Stimulated activated CD8-positive, alpha-beta memory T cell treated with anti-CD3 and anti-CD28 coated beads, Interleukin-15, amount 100 ng/mL, for 48 hours (primary cell): Measurements from ENCODE around the gene MBTPS2.
"Not testable (repeated sequence)": the region's sequence is repeated elsewhere in the genome, so short reads cannot be mapped to it uniquely, and the experiment has no call there.

Source experiments
- DNase-seq, 2 donors: peaks; one replicate each; pipeline ENCODE4 v3.0.0-alpha.2; 2020; ENCODE audit warnings: low read depth in 2 of 2

The MBTPS2 gene

DNA sequence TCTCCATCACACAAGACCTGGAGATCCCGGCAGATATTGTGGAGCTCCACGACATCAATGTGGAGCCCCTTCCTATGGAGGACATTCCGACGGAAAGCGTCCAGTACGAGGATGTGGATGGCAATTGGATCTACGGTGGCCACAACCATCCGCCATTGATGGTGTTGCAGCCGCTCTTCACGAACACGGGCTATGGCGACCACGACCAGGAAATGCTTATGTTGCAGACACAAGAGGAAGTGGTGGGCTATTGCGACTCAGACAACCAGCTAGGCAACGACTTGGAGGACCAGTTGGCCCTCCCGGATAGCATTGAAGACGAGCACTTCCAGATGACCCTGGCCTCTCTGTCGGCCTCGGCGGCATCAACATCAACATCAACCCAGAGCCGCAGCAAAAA is 17.1 kb downstream of the MBTPS2 start:
- DNase-seq = no peak

DNA sequence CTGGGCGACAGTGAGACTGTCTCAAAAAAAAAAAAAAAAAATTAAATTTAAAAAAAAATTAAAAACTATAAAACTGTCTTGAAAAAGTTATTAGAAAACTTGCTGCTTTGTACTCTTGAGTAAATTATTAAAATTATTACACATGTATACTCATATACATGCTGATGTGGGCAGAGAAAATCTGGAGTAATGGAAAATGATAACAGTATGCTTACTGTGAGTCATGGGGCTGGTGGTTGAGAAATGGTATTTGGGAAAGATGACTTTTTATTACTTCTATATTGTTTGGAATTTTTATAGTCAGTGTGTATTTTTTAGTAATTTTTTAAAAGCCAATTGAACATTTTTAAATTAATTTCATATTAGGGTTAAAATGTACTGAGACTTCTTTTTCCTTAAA is 23.8 kb downstream of the MBTPS2 start:
- DNase-seq = no peak

- DNase-seq = no peak
These were observed 26.0 kb downstream of the MBTPS2 start for GRCh38 chrX:21865436-21865835.

DNA sequence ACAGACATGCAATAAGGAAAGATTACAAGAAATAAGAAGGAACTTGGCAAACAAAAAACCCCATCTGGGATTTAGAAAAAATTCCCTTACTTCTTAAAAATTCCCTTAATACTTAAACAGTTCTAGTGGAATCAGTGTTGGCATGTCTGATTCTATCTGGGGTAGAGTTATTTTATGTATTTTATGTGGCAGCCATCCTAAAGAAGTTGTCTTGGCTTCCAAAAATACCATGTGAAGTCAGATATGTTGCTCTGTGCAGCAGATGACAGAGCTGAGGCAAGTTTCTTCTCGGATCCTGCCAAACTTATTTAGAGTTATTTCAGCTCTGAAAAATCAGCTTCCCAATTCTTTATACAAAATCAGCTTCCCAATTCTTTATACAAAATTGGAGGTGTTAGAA is 31.1 kb downstream of the MBTPS2 start:
- DNase-seq = no peak

DNA sequence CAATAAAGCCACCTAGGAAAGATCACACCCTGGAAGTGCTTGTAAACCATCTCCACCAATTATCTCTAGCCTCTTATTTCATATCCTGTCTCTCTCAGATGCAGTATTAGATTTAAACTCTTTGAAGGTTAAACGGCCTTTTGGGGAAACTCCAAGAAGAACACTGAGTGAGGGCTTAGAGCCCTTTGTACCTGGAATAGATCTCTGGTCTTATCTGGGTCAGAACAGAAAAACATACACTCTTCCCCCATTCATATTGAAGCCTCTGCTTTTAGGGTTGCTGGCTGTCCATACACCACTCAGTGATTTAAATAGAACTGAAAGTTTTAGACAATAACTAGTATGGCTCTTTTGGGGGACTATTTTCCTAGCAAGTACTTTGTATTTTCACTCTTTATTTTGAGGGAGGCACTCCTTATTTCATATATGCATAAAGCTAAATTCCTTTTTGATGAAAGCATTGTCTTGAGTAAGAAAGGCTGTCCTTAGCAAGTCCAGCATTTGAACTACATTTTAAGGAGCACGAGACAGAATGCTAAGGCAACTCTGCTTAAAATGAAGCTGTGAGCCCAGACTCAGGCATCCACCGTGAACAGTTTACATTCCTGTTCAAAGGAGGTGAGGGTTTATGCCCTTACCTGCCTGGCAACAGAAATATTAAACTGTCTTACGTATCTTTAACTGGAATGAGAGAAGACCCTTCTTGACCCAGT is 33.8 kb downstream of the MBTPS2 start:
- no peak for DNase-seq

- DNase-seq = not testable (repeated sequence)
These were observed 34.8 kb downstream of the MBTPS2 start for GRCh38 chrX:21874182-21874581.

- DNase-seq = no peak
These were observed 35.6 kb downstream of the MBTPS2 start for GRCh38 chrX:21875013-21875412.

DNA sequence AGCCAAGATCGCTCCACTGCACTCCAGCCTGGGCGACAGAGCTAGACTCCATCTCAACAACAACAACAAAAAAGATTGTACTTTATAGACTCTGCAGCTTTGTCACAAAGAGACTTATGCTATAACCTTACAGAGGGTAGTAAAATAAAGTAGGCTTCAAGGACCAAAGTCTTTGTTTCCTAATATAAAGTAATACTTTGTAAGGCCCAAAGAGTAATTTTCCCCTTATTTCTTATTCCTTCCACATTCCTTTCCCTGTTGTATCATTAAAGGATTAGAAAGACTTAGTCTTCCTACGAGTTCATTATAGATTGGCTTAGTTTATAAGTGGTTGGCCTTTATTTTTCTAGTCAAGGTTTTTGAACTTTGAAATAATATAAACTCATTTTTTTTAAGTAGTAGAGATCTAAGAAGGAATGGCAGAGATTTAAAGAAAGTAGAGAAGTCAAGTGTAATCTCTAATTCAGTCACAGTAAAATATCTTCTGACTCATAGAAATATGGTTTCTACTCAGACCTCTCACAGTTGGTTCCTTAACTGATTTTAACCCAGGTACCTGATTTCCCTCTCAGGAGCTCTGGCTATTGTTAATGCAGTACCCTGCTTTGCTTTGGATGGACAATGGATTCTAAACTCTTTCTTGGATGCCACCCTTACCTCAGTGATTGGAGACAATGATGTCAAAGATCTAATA is 42.6 kb downstream of the MBTPS2 start:
- DNase-seq = no peak

DNA sequence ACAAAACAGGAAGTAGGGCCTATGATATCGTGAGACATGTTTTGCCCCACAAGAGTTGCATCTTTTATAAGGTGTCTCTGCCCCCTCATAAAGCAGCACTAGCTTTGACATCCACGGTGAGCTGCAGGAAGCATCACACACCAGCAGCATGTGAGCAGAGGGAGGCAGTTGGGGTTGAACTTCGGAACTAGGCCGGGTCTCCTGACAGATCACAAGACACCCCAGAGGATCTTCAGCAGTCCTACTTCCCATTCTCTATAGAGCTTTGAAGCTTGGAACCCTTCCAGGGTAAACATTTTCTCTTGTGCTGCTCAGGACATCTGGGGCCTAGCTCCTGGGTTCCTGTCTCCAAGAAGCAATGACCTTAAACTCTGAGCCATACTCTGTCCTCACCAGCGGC is 43.8 kb downstream of the MBTPS2 start:
- DNase-seq = no peak

DNA sequence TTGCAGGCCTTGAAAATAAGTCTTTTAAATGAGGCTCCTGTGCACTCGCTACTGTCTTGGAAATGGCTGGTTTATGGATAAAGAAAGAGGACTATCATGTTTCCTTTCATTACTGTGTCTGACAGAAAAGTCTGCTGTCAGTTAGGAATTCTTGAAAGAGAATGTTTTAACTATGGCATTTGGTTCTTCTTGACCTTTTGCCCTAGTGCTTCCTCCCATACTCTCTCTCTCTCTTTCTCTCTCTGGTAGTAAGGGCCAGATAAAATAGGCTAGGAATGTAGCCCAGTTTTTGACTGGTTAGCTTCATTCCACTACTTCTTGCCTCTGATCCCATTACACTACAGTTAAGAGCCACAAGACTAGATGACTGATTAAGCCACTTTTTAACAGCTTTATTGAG is 46.2 kb downstream of the MBTPS2 start:
- no peak for DNase-seq

GRCh38 chrX:21905313-21905712 is 65.9 kb downstream of the MBTPS2 start:
- no peak for DNase-seq

- DNase-seq = no peak
These were observed 66.5 kb downstream of the MBTPS2 start for GRCh38 chrX:21905953-21906352.

DNA sequence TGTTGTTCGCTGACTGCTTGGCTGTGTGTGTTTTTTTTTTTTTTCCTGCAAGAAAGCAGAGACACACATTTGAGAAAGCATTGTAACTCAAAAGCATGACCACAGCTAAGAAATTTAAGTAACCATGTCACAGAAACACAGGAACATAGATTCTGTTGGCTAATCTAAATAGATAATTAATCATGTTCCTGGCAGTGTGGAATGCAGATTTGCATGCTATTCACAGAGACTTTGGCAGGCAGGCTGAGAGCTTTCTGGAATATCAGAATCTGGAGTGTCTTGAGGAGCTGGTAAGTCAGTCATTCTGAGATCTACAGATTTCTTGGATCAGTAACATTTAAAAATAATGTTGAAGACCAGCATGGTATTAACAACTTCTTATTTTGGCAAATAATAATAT is 67.8 kb downstream of the MBTPS2 start:
- no peak for DNase-seq

GRCh38 chrX:21911481-21911880 is 72.1 kb downstream of the MBTPS2 start:
- no peak for DNase-seq

GRCh38 chrX:21912220-21912619 is 72.8 kb downstream of the MBTPS2 start:
- no peak for DNase-seq

DNA sequence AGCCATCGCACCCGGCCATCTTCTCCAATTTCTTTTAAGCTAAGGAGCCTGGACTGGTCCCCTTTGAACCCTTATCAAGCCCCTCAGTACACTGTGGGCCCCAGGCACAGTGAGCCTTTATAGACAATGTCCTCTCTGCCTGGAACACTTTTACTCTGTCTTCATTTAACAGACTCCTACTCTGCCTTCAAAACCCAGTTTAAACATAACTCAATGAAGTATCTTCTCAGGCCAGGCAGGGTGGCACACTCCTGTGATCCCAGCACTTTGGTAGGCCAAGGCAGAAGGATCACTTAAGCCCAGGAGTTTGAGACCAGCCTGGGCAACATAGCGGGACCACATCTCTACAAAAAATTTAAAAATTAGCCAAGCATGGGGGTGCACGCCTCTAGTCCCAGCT is 73.6 kb downstream of the MBTPS2 start:
- DNase-seq = no peak

DNA sequence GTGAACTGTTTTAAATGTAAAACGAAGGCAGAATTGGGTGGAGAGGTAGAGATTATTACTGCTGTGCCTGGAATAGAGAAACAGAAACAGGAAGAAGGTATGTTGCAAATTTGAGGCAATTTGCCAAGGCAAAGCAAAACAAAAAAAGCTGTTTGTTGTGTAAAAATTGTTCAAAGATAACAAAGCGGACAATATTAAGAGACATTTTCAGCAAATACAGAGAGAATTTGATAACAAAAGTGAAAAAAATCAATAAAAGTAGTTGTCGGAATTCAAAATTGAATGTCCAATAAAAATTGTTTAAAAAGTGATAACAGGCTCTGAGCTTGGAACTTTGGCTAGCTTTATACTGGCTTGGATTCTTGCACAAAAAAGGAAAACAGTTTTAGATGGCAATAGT is 86.7 kb downstream of the MBTPS2 start:
- no peak for DNase-seq

GRCh38 chrX:21926527-21927278 is 87.3 kb downstream of the MBTPS2 start:
- no peak for DNase-seq

DNA sequence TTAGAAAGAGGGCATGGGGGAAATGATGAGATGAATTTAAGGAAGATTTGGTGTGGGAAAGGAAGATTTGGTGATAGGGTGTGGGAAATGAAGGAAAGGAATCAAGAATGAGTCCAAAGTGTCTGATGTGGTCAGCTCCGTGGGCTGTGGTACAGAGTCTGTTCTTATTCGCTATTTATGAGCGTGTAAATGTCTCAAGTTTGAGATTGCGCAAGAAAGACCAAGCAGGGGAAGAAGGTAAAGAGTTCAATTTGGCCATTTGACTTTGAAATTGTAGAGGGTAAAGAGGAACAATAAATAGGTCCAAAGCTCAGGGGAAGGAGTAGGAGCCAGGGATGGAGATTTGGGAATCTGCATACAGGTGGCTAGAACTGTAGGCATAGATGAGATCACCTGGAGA is 89.8 kb downstream of the MBTPS2 start:
- no peak for DNase-seq

DNA sequence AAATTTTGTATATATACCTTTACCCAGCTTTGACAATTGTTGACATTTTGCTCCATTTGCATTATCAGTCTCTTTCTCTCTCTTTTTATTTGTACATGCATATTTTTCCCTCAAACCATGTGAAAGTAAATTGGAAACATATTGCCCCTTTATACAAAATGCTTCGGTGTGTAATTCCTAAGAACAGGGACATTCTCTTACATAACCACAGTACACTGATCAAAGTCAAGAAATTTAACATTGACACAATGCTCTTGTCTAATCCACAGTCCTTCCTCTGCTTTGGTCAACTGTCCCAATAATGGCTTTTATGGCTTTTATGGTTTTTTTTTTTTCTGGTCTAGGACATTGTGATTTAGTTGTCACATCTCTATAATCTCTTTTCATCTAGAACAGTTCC is 91.6 kb downstream of the MBTPS2 start:
- no peak for DNase-seq

DNA sequence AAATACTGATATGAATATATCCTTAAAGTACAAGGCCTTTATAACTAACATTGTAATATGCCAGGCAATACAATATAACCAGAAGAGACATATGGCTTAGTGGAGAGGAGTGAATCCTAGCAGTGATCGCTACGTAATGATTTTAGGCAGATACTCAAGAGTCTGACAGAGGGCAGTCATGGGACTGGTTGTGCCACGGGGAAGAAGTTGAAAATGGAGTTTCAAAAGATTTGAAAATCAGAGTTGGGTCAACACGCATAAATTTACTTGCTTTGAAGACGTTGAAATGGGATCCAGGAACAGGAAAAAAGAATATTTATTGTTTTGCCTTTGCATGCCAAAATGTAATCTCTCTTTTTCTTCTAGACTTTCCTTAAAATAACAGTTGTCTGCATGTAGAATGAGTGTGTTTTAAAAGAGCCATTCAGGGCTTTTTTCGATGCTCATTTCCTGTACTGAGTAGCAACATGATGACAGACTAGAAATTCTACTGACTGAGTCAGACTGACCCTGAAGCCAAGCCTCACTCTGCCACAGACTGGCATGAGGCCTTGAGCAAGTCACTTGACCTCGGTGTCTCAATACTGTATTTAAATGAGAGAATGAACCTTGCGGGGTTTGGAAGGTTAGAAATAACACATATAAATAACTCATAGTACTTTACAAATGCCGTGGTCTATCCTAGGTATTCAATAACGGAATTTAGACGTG is 93.0 kb downstream of the MBTPS2 start:
- DNase-seq = no peak

- no peak for DNase-seq
These were observed 93.7 kb downstream of the MBTPS2 start for GRCh38 chrX:21933077-21933476.
